Medulla oblongata (tissue), 1 donor: ENCODE data around the gene FAM83F.
A peak's percentile ranks its signal among the peaks of the same experiment; 100 is the strongest.

Experiments used
- DNase-seq: peaks from one replicate; pipeline ENCODE4 v3.0.0-alpha.2; 2015; ENCODE audit errors: extremely low spot score

Gene FAM83F

DNA sequence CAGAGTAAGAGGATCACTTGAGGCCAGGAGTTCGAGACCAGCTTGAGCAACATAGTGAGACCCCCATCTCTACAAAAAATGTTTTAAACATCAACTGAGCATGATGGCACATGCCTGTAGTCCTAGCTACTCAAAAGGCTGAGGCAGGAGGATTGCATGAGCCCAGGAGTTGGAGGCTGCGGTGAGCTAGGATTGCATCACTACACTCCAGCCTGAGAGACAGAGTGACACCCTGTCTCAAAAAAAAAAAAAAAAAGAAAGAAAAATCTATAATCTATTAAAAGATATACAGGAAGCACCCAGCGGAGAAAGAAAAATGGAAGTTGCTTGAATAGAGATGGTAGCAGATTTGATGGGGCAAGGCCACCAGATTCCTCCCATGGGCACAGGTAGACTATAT lies 61.8 kb downstream of the FAM83F start:
- no peak for DNase-seq

DNA sequence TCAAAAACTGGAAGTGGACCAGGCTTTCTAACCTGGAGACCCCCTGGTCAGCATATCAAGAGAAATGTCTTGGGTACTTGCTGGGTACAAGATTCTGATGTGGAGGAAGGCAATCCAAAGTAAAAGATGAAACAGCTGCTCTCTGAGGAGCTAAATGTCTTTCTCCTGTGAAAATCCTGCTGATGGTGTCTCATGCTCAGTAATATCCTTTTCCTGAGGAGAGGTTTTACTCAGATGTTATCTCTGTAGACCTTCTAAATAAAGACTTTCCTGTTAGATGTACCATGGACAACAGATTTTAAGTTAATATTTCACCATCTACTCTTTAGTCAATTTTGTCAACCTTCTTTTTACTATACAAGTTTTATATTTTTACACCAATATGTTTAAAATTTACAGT lies 62.9 kb downstream of the FAM83F start:
- no peak for DNase-seq

DNA sequence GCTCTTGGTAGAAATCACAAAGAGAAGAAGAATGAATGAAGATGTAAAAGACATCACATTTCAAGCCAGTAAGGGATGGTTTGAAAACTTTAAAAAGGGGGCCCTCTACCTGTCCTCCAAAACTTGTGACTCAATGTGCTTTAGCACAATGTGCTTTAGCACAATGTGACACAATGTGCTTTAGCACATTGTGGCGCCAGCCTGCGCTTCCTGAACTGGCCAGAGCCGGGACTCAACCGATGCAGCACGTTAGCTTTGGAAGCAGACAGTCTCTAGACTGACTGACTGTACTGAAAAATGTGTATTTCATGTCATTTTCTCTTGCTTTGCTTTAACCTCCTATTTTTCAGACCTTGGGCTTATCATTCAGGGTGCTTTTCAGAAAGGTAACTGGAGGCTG lies 63.5 kb downstream of the FAM83F start:
- DNase-seq = no peak

DNA sequence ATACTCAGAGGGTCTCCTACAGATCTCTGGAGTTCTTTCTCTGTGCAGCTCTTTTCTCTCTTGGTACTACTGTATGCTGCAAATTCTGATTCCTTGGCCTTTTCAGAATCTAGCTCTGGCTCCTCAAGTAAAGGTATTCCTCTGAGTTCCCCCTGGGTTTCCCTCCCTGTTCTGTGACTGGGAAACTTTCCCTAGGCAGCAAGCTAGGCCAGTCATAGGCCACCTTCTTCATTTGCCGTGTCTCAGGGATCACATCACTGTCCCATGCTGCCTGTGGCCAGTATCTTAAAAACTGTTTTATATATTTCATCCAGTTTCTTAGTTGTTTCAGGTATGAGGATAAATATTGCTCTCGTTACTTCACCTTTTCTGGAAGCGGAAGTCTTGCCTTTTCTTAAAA lies 71.2 kb downstream of the FAM83F start:
- DNase-seq = no peak

DNA sequence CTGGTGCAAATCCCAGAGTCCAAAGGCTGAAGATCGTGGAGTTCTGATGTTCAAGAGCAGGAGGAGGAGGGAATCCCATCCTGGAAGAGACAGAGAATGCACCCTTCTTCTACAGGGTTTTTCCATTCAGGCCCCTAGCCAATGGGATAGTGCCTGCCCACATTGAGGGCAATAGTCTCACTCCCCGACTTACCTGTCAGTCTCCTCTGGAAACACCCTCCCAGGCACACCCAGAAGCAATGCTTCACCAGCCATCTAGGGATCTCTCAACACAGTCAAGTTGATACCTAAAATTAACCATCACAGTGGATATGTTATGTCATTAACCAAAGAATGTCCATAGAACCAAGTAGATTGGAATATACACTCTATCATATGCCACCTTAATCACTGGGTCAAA lies 72.9 kb downstream of the FAM83F start:
- DNase-seq = no peak

DNA sequence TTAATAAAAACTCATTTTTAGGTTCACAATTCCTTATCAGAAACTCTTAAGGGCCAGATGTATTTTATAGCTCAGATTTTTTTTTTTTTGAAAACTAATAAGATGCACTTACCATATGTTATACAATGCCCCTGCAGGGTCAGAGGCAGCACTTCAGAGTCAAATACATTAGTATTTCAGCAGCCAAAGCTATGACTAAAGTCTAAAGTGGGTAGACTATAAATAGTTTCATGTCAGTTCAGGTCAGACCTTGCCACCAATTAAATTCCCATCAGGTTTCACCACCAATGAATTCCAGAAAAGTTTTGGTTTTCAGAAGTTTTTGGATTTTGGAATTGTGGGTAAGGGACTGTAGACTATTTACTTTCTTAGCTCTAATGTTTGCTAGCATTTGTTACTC lies 75.9 kb downstream of the FAM83F start:
- DNase-seq = no peak

DNA sequence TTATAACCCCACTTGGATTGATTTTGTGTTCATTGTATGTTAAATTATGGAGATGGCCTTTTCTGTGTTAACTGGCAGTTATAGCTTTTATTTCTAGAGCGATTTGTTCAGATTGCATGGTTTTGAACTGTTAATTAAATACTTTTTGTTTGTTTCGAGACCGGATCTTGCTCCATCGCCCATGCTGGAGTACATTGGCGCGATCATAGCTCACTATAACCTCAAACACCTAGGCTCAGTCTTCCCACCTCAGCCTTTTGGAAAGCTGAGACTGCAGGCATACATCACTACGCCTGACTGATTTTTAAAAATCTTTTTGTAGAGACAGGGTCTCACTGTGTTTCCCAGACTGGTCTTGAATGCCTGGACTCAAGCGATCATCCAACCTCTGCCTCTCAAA lies 77.0 kb downstream of the FAM83F start:
- DNase-seq = no peak

DNA sequence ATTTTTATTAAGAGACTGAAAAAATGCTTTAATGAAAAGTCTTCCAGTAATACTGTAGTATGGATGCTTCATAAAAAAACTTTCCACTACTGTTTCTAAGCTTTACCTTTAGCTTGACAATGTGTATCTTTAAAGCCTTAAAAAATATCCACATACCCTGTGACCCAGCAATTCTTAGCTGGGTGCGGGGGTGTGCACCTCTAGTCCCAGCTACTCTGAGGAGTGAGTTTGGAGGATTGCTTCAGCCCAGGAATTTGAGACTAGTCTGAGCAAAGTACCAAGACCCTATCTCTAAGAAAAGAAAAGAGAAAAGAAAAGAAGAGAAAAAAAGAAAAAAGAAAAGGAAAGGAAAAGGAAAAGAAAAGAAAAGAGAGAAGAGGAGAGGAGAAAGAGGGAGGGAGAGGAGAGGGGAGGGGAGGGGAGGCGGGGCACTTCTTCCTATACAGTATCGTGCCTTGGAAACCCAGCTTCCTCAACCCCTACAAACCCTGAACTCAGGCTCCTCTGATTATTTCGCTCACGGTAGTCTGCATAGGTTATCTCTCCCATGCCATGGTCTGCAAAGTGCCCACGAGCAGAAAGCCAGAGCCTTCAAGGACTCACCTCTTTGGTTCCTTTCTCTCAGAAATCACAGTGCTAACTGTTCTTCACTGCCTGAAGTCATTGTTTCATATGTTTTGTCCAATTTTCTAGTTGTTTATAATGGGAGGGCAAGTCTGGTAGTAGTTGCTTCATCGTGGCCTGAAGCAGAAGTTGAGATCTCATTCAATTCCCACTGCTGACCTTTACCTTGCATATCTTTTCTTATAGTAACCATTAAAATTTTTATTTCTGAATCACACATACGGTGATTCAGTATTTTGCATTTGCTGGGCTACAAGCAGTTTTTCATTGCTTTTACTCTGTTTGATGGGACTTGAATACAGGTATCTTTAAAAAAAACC lies 82.2 kb downstream of the FAM83F start:
- DNase-seq = no peak

DNA sequence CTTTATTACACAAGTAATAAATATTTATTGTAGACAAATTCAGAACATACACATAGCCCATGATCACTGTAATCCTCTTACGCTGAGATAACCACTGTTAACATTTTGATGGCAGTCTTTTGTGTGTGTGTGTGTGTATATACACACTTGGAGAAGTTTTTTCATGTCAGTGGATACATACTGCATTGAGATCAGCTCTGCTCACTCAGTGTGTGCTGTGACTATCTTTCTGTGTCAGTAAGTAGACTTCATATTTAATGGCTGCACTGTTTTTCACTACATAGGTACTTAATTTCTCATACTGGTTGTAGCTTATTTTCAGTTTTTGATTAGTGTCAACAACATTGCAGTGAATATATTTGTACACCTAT lies 82.9 kb downstream of the FAM83F start:
- DNase-seq = no peak

DNA sequence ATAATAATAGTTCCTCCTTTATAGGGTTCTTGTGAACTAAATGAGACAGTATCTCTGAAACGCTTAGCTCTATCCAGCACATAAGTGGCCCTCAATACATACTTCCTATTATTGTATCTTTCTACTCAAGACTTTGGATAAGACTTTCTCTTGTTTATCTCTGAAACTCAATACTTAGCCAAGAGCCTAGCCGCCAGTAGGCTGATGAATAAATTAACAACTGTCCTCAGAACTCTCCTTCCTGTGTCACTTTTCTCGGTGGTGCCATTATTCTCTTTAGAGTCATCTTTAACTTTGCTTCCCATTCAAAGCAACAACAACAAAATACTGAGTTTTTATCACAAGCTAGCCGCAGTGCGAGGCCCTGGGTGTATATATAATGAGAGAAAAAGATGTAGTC lies 86.9 kb downstream of the FAM83F start:
- DNase-seq = no peak

DNA sequence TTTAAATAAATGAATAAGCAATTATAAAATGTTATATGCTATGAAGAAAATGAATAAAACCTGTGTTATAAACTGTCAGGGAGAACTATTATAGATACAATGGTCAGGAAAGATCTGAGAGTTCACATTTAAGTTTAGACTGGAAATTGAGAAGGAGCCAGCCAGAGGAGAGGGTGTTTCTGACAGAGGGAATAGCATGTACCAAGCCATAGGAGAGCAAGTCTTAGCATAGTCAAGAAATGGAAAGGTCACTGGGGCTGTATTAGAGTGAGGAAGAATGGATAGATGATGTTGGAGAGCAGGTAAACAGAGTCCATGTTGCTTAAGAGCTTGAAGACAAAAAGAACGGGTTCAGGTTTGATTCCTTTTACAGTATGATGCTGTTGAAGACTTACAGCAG lies 87.4 kb downstream of the FAM83F start:
- no peak for DNase-seq

DNA sequence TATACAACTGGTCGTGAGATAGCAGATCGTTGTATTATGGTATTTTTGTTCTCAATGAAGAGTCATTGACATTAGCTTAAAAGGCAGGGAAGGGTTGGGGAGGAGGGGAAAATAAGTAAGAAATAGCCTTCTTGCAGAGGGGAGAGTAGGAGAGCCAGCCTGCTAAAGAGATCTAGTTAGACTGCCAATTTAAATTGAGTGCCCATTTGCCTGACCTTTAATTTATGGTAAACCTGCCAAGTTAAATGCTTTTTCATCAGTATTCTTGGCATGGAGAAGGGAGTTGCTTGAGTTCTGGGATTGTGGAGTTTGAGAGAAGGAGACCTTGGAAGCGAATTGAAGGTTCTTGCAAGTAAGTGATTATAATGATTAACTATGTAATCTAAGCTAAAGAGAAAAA lies 89.0 kb downstream of the FAM83F start:
- DNase-seq = peak; percentile 4

DNA sequence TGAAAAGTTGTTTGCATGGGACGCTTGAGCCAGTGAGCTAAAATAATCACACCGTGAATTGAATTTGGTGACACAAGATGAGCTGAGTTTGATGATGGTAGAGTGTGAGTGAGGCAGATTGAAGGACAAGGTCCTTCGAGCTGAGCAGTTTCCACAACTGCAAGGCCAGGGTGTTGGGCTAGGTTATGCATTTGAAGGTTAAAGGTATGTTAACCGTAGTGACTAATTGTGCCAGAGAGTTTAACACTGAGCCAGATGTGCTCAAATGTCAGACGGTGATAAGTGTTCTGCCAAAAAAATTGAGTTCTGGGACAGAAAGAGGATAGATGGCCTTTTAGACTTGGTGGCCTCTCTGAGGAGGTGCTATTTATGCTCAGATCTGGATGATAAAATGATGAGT lies 89.5 kb downstream of the FAM83F start:
- DNase-seq = no peak

DNA sequence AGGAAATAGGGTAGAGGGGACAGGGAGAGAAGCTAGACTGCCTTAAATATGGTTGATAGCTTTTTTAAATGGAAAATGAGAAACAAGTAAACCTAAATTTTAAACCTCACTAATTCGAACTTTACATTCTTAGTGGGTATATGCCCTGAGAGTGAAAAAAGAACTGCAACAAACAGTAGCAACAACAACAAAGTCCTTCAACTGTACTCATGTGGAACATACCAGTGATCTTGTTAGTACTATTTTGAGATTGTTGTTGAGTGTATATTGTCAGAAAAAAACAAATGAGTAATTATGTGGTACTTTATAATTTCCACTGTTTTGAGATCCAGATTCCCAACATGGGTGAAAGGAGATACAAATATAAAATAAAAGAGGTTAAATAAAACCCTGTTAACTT lies 94.1 kb downstream of the FAM83F start:
- no peak for DNase-seq
